ENCODE data around the gene GALNT10. TPM values are rescaled to one million over a fixed set of nuclear protein-coding genes. Genes with fewer than 3 reads are reported as not detected.

The GALNT10 gene
- total and polyA plus RNA-seq, 2 donors (not counting 1 experiment from before 2014, with no cell fraction given), result 18.3 to 35.8 TPM

GRCh38 chr5:154157483-154158378 lies 32.8 kb upstream of the GALNT10 start:
- Histone ChIP-seq H3K4me1 (ENCODE audit: control insufficient read depth, extremely low read depth, insufficient read depth, low read length) (no peaks in the 10 kb centered on the region), H4K20me1 (ENCODE audit: control insufficient read depth, extremely low read depth, insufficient read depth, low read length) (no peaks in the 10 kb centered on the region), H3K9ac (ENCODE audit: insufficient read depth, low read length) (no peak overlapping the region), H3K27me3 (ENCODE audit: control insufficient read depth, insufficient read depth, low read length) (peaks cover 5% of the 10 kb centered on the region), H3K4me3 (replicated peaks in 1 of 4; ENCODE audit: control extremely low read depth in 1 of 4, insufficient read depth in 1 of 4, low read depth in 3 of 4, low read length in 4 of 4) (no peak overlapping the region), H2AFZ (ENCODE audit: low read length) (no peak overlapping the region), H3K79me2 (ENCODE audit: control insufficient read depth, insufficient read depth, low read length) (no peaks in the 10 kb centered on the region), H3K27ac (ENCODE audit: insufficient read depth, low read length) (no peak overlapping the region), H3K4me2 (ENCODE audit: extremely low read depth, insufficient read depth, low read length) (no peak overlapping the region), H3K36me3 (ENCODE audit: control insufficient read depth, insufficient read depth, low read length) (no peaks in the 10 kb centered on the region), H3K9me3 (ENCODE audit: control insufficient read depth, insufficient read depth, low read depth, low read length) (no peaks in the 10 kb centered on the region)
- DNase-seq (ENCODE audit: low read depth in 2 of 2), result no peak
- TF ChIP-seq EZH2 (IDR thresholded peaks at IDR 0.05; ENCODE audit: low read length, missing control alignments) (no peak), CTCF (conservative IDR thresholded peaks at IDR 0.05 in 1 of 2, IDR thresholded peaks at IDR 0.05 in 1 of 2; ENCODE audit: low read depth in 1 of 2, low read length in 2 of 2) (peak in 1 of 2 donors; percentile 33)

DNA sequence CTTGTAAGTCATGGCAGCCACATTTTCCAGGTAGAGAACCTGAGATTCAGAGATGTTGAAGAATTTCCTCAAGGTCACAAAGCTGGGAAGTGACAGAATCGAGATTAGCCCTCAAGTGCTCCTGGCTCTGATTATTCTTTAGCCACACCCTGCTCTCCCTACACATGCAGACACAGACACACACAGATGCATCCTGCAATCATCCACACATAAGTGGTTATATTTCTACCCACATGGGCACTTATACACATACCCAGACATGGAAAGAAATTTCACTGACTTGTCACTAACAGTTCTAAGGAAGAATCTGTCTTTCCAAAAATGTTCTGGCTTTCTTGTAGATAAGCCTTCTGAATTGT lies 32.2 kb upstream of the GALNT10 start:
- H3K4me2 ChIP-seq (ENCODE audit: extremely low read depth, insufficient read depth, low read length), result no peak overlapping the region
- peaks cover 6% of the 10 kb centered on the region for H3K27me3 ChIP-seq (ENCODE audit: control insufficient read depth, insufficient read depth, low read length)
- no peaks in the 10 kb centered on the region for H3K36me3 ChIP-seq (ENCODE audit: control insufficient read depth, insufficient read depth, low read length)
- no peaks in the 10 kb centered on the region for H3K79me2 ChIP-seq (ENCODE audit: control insufficient read depth, insufficient read depth, low read length)
- no peaks in the 10 kb centered on the region for H4K20me1 ChIP-seq (ENCODE audit: control insufficient read depth, extremely low read depth, insufficient read depth, low read length)
- H3K4me1 ChIP-seq (ENCODE audit: control insufficient read depth, extremely low read depth, insufficient read depth, low read length), result no peaks in the 10 kb centered on the region
- no peak overlapping the region for H3K27ac ChIP-seq (ENCODE audit: insufficient read depth, low read length)
- no peak overlapping the region for H3K9ac ChIP-seq (ENCODE audit: insufficient read depth, low read length)
- H2AFZ ChIP-seq (ENCODE audit: low read length), result no peak overlapping the region
- DNase-seq (ENCODE audit: low read depth in 2 of 2), result no peak
- no peak overlapping the region for H3K4me3 ChIP-seq (replicated peaks in 1 of 4; ENCODE audit: control extremely low read depth in 1 of 4, insufficient read depth in 1 of 4, low read depth in 3 of 4, low read length in 4 of 4)
- TF ChIP-seq EZH2 (IDR thresholded peaks at IDR 0.05; ENCODE audit: low read length, missing control alignments), result no peak
- TF ChIP-seq CTCF (conservative IDR thresholded peaks at IDR 0.05 in 1 of 2, IDR thresholded peaks at IDR 0.05 in 1 of 2; ENCODE audit: low read depth in 1 of 2, low read length in 2 of 2), result no peak
- H3K9me3 ChIP-seq (ENCODE audit: control insufficient read depth, insufficient read depth, low read depth, low read length), result no peaks in the 10 kb centered on the region

DNA sequence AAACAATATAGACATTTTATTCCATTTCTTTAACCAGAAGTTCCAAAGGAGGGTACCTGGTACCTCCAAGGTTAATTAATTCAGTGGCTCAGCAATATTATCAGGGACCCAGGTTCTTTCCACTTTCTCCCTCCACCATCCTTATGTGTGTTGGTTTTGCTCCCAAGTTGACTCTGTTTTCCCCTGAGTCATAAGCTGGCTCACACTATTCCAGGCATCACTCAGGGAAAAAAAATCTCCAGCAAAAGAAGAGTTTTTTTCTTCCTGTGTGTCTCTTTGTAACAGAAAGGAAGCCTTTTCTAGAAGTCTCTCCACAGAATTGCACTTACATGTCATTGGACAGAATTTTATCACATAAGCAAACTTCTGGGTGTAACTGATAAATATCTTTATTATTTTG lies 31.2 kb upstream of the GALNT10 start:
- H2AFZ ChIP-seq (ENCODE audit: low read length), result no peak overlapping the region
- H3K27me3 ChIP-seq (ENCODE audit: control insufficient read depth, insufficient read depth, low read length), result peaks cover 6% of the 10 kb centered on the region
- no peak overlapping the region for H3K4me2 ChIP-seq (ENCODE audit: extremely low read depth, insufficient read depth, low read length)
- H3K9me3 ChIP-seq (ENCODE audit: control insufficient read depth, insufficient read depth, low read depth, low read length), result no peaks in the 10 kb centered on the region
- H3K4me3 ChIP-seq (replicated peaks in 1 of 4; ENCODE audit: control extremely low read depth in 1 of 4, insufficient read depth in 1 of 4, low read depth in 3 of 4, low read length in 4 of 4), result no peak overlapping the region
- TF ChIP-seq EZH2 (IDR thresholded peaks at IDR 0.05; ENCODE audit: low read length, missing control alignments) (no peak), CTCF (conservative IDR thresholded peaks at IDR 0.05 in 1 of 2, IDR thresholded peaks at IDR 0.05 in 1 of 2; ENCODE audit: low read depth in 1 of 2, low read length in 2 of 2) (no peak)
- DNase-seq (ENCODE audit: low read depth in 2 of 2), result peak; percentile 8 to 61
- no peaks in the 10 kb centered on the region for H3K79me2 ChIP-seq (ENCODE audit: control insufficient read depth, insufficient read depth, low read length)
- H3K4me1 ChIP-seq (ENCODE audit: control insufficient read depth, extremely low read depth, insufficient read depth, low read length), result no peaks in the 10 kb centered on the region
- no peak overlapping the region for H3K27ac ChIP-seq (ENCODE audit: insufficient read depth, low read length)
- H3K9ac ChIP-seq (ENCODE audit: insufficient read depth, low read length), result no peak overlapping the region
- no peaks in the 10 kb centered on the region for H3K36me3 ChIP-seq (ENCODE audit: control insufficient read depth, insufficient read depth, low read length)
- H4K20me1 ChIP-seq (ENCODE audit: control insufficient read depth, extremely low read depth, insufficient read depth, low read length), result no peaks in the 10 kb centered on the region

All from fibroblast of lung (primary cell).